GM12878 (cell line): ENCODE data around the gene RPL32. TPM values are rescaled to one million over a fixed set of nuclear protein-coding genes. Genes with fewer than 3 reads are reported as not detected.

Experiments
- ATAC-seq: fragments of 200-7000 bp; cut with Tn5 transposase; 3 replicates; pipeline ENCODE4 v1.9.1; 2020; ENCODE audit warnings: mild to moderate bottlenecking, moderate library complexity
- BruUV-seq: library from RNA; stranded (reverse); fragments of 400-500 nt; replicated peaks from 2 replicates; lab custom pipeline; 2021; lab: Mats Ljungman, UMichigan
- CTCF ChIA-PET: fragments of 300-600 bp; sonication (Branson Sonifier 250); formaldehyde crosslinking; extraction: SDS; loops from one replicate; lab custom pipeline; 2021; ENCODE audit warnings: inconsistent platforms; lab: Yijun Ruan, JAX
- POLR2A ChIA-PET: fragments of 350-600 bp; formaldehyde crosslinking; extraction: SDS; loops from one replicate; lab custom pipeline; 2021; ENCODE audit warnings: inconsistent platforms; lab: Charles Lee
- RAD21 ChIA-PET: fragments of 300-600 bp; sonication (Branson Sonifier 250); formaldehyde crosslinking; loops from one replicate; lab custom pipeline; 2023; ENCODE audit warnings: antibody characterized with exemption; ENCODE audit not compliant: unreplicated experiment; lab: Charles Lee
- SMC1A ChIA-PET: fragments of 300-600 bp; sonication (Branson Sonifier 250); formaldehyde crosslinking; loops from one replicate; lab custom pipeline; 2023; ENCODE audit not compliant: unreplicated experiment, uncharacterized antibody; lab: Charles Lee
- DNase-seq: peaks from one replicate; pipeline ENCODE4 v3.0.0-alpha.2; 2011; ENCODE audit warnings: low read depth, low spot score
- FAIRE-seq: peaks from 3 replicates; lab custom pipeline; 2011; peaks lifted over from hg19 to GRCh38; lab: Jason Lieb, UNC
- H2AFZ ChIP-seq: 2 replicates; pipeline ENCODE4 v1.6.0; 2011; ENCODE audit warnings: low read depth, low read length, control low read depth; ENCODE audit not compliant: control insufficient read depth
- H3K27ac ChIP-seq: 2 replicates; pipeline ENCODE4 v1.5.1; 2011; ENCODE audit warnings: control low read depth; ENCODE audit not compliant: control insufficient read depth, insufficient read depth
- H3K27me3 ChIP-seq, 2 experiments: replicated peaks in 1 of 2; 2 replicates each; pipeline versions ENCODE4 v1.6.0 to v1.6.1; 2011; ENCODE audit warnings: low read length in 1 of 2; ENCODE audit not compliant: control insufficient read depth in 2 of 2, insufficient read depth in 2 of 2
- H3K36me3 ChIP-seq, 2 experiments: 2 replicates each; pipeline ENCODE4 v1.5.1; 2011; ENCODE audit warnings: low read length in 1 of 2; ENCODE audit not compliant: control insufficient read depth in 2 of 2, insufficient read depth in 2 of 2
- H3K4me1 ChIP-seq: 2 replicates; pipeline ENCODE4 v1.6.1; 2011; ENCODE audit warnings: mild to moderate bottlenecking, low read length, moderate library complexity, mixed read lengths; ENCODE audit not compliant: control insufficient read depth, insufficient read depth
- H3K4me2 ChIP-seq: 2 replicates; pipeline ENCODE4 v1.6.0; 2011; ENCODE audit warnings: control low read depth; ENCODE audit not compliant: control insufficient read depth, insufficient read depth
- H3K4me3 ChIP-seq: fragments of 200-600 bp; sonication (generic); 2 replicates; pipeline ENCODE4 v1.5.1; 2016
- H3K79me2 ChIP-seq: 2 replicates; pipeline ENCODE4 v1.6.0; 2011; ENCODE audit warnings: low read length; ENCODE audit not compliant: control insufficient read depth, insufficient read depth
- H3K9ac ChIP-seq: 2 replicates; pipeline ENCODE4 v1.8.0; 2011; ENCODE audit warnings: low read length, control low read depth, mixed read lengths; ENCODE audit not compliant: control insufficient read depth, insufficient read depth
- H3K9me3 ChIP-seq: replicated peaks from 3 replicates; pipeline ENCODE4 v1.5.1; 2011; ENCODE audit warnings: mild to moderate bottlenecking, low read length; ENCODE audit not compliant: control insufficient read depth, insufficient read depth
- H4K20me1 ChIP-seq: 2 replicates; pipeline ENCODE4 v1.6.0; 2011; ENCODE audit not compliant: control insufficient read depth, insufficient read depth
- BCL3 ChIP-seq: IDR thresholded peaks from 2 replicates; pipeline ENCODE4 v1.6.1; 2011; ENCODE audit warnings: borderline replicate concordance, low read depth, mild to moderate bottlenecking, moderate library complexity, low read length; ENCODE audit not compliant: insufficient read depth, poor library complexity, severe bottlenecking
- CBFB ChIP-seq: IDR thresholded peaks from 2 replicates; pipeline ENCODE4 v1.6.1; 2016; ENCODE audit warnings: antibody characterized with exemption, low read depth
- CEBPB ChIP-seq, 2 experiments: fragments of 150-350 bp in 1 of 2; IDR thresholded peaks; 2 replicates each; pipeline ENCODE4 v1.6.1; 2012 to 2014; ENCODE audit warnings: low read depth in 2 of 2, low read length in 2 of 2, borderline replicate concordance in 1 of 2, inconsistent platforms in 1 of 2
- ETV6 ChIP-seq, 2 experiments: fragments of 450-650 bp in 1 of 2; IDR thresholded peaks in 1 of 2; conservative IDR thresholded peaks in 1 of 2; 2 replicates each; pipeline ENCODE4 v1.6.1; 2014; ENCODE audit warnings: antibody characterized with exemption in 1 of 2, borderline replicate concordance in 1 of 2, low read depth in 1 of 2, mild to moderate bottlenecking in 1 of 2, moderate library complexity in 1 of 2
- KDM1A ChIP-seq: fragments of 200-600 bp; sonication (generic); IDR thresholded peaks from 2 replicates; pipeline ENCODE4 v1.6.1; 2016; ENCODE audit warnings: borderline replicate concordance
- MEF2A ChIP-seq: IDR thresholded peaks from 2 replicates; pipeline ENCODE4 v1.6.1; 2011; ENCODE audit warnings: low read depth, mild to moderate bottlenecking, low read length, moderate library complexity; ENCODE audit not compliant: insufficient read depth
- MLLT1 ChIP-seq: fragments of 450-650 bp; IDR thresholded peaks from 2 replicates; pipeline ENCODE4 v1.6.1; 2016; ENCODE audit warnings: mild to moderate bottlenecking
- MYC ChIP-seq: IDR thresholded peaks from 2 replicates; pipeline ENCODE4 v1.6.1; 2011; ENCODE audit warnings: mild to moderate bottlenecking, low read length, moderate library complexity, inconsistent platforms; ENCODE audit not compliant: insufficient read depth, insufficient replicate concordance, insufficient read length, severe bottlenecking
- NFYA ChIP-seq: IDR thresholded peaks from 2 replicates; pipeline ENCODE4 v1.6.1; 2011; ENCODE audit warnings: low read depth, mild to moderate bottlenecking, low read length, improper control_type of control experiment, borderline replicate concordance
- PML ChIP-seq: IDR thresholded peaks from 2 replicates; pipeline ENCODE4 v1.6.1; 2012; ENCODE audit warnings: low read length, inconsistent platforms
- RCOR1 ChIP-seq: conservative IDR thresholded peaks from 2 replicates; pipeline ENCODE4 v1.6.1; 2012; ENCODE audit warnings: low read depth, low read length, improper control_type of control experiment
- SP1 ChIP-seq: IDR thresholded peaks from one replicate; pipeline ENCODE4 v1.6.1; 2011; ENCODE audit warnings: low read depth, low read length
- SUPT20H ChIP-seq: IDR thresholded peaks from 2 replicates; pipeline ENCODE4 v1.6.1; 2011; ENCODE audit warnings: low read depth, mild to moderate bottlenecking, low read length, moderate library complexity, borderline replicate concordance; ENCODE audit not compliant: control insufficient read depth
- TCF12 ChIP-seq: IDR thresholded peaks from 2 replicates; pipeline ENCODE4 v1.6.1; 2011; ENCODE audit warnings: low read depth, mild to moderate bottlenecking, low read length
- USF1 ChIP-seq: IDR thresholded peaks from 2 replicates; pipeline ENCODE4 v1.6.1; 2011; ENCODE audit warnings: borderline replicate concordance, low read depth, mild to moderate bottlenecking, moderate library complexity, mixed read lengths, low read length; ENCODE audit not compliant: insufficient read depth; ENCODE audit errors: extremely low read length
- YBX1 ChIP-seq: fragments of 450-650 bp; IDR thresholded peaks from 2 replicates; pipeline ENCODE4 v1.6.1; 2016; ENCODE audit warnings: antibody characterized with exemption
- WGBS: methylation state at CpG from one replicate; pipeline ENCODE4 v1.1.6; 2016; ENCODE audit warnings: low lambda C conversion rate; ENCODE audit not compliant: insufficient replicate concordance, insufficient coverage; ENCODE audit errors: missing lambda C conversion rate; 5-methylcytosine and 5-hydroxymethylcytosine counted together
- in situ Hi-C: fragments of 300-500 bp; cut with MboI; formaldehyde crosslinking; loops from 9 replicates; pipeline ENCODE4 v1.14.3; 2018; ENCODE audit warnings: mixed read lengths
- intact Hi-C: fragments of 100-400 bp; cut with micrococcal nuclease; formaldehyde crosslinking; loops from one replicate; pipeline ENCODE4 v1.14.2; 2022; ENCODE audit not compliant: unreplicated experiment
- polyA plus RNA-seq, 11 experiments: library from polyadenylated mRNA; depleted of rRNA in 4 of 11; unstranded in 6 of 11; stranded (reverse) in 5 of 11; fragments of >200 nt; fragmentation: Nextera tagmentation in 4 of 11; fragmentation: Illumina TruSeq in 1 of 11; extraction: Ambion mirVana in 4 of 11; extraction: Trizol in 1 of 11; gene quantifications; 1 replicate in 1 of 11; 2 replicates in 10 of 11; pipeline versions ENCODE4 v1.2.1 to v1.2.3, GENCODE V29; 2011 to 2016; ENCODE audit warnings: inconsistent platforms in 2 of 11, missing spikeins in 2 of 11, low read depth in 1 of 11
- total RNA-seq, 4 experiments: library from RNA; depleted of rRNA in 3 of 4; stranded (reverse); fragments of >200 nt in 3 of 4; fragmentation: Illumina TruSeq in 1 of 4; extraction: Trizol in 1 of 4; gene quantifications; 2 replicates each; pipeline versions ENCODE4 v1.2.1 to v1.2.3, GENCODE V29; 2013 to 2021

RPL32 gene
- total and polyA plus RNA-seq, 10 of the 15 experiments (the other 5 are each of a cell fraction or from before 2014, with no cell fraction given) = 1,533 to 5,147 (median 3,350) TPM

GRCh38 chr3:12818273-12818672 is 23.1 kb downstream of the RPL32 start:
- POLR2A ChIA-PET = no interaction called here
- no peak for ATAC-seq
- no peak for FAIRE-seq
- Histone ChIP-seq H3K27me3 (no peaks in the 10 kb centered on the region), H3K4me3 (no peak overlapping the region), H3K9ac (no peak overlapping the region), H3K27ac (no peak overlapping the region), H3K4me1 (no peaks in the 10 kb centered on the region), H3K4me2 (no peak overlapping the region), H2AFZ (no peak overlapping the region), H3K9me3 (no peaks in the 10 kb centered on the region), H3K79me2 (no peaks in the 10 kb centered on the region), H4K20me1 (no peaks in the 10 kb centered on the region), H3K36me3 (no peaks in the 10 kb centered on the region)
- in situ Hi-C loops (no loop called here), intact Hi-C loops (no loop called here)
- RAD21 ChIA-PET = no interaction called here
- CTCF ChIA-PET = interaction anchor here (0.9 to 2.1 kb wide), 3 partner anchors 8 to 73 kb away, joined by 4 to 7 read pairs (median 7); partner anchors contain the start of gene RPL32
- DNase-seq = no peak
- BruUV-seq = no TSS peak
- TF ChIP-seq MYC (no peak), MLLT1 (no peak), MEF2A (no peak), ETV6 (conservative IDR thresholded peaks at IDR 0.05 in 1 of 2, IDR thresholded peaks at IDR 0.05 in 1 of 2; ENCODE audit: borderline replicate concordance in 1 of 2, low read depth in 1 of 2) (no peak), CBFB (no peak), USF1 (no peak), YBX1 (no peak), KDM1A (no peak), NFYA (no peak), TCF12 (no peak), CEBPB (IDR thresholded peaks at IDR 0.05; ENCODE audit: borderline replicate concordance in 1 of 2, low read depth in 2 of 2, low read length in 2 of 2) (no peak), BCL3 (no peak), RCOR1 (no peak), PML (no peak), SUPT20H (no peak), SP1 (no peak)
- SMC1A ChIA-PET = no interaction called here
- 57% methylated on average over 8 of the region's 8 CpGs for WGBS
